ENCODE data around the gene WIPF3. TPM values are rescaled to one million over a fixed set of nuclear protein-coding genes. Genes with fewer than 3 reads are reported as not detected.

The WIPF3 gene
- total RNA-seq, 1 donor from 2014 or later, result 0.37 TPM

- DNase-seq, result peak; percentile 29
- TF ChIP-seq CTCF (IDR thresholded peaks at IDR 0.05; ENCODE audit: partially characterized antibody, unreplicated experiment), result peak; percentile 70
- H3K36me3 Mint-ChIP-seq (ENCODE audit: unreplicated experiment), result no peaks in the 10 kb centered on the region
- peaks cover 7% of the 10 kb centered on the region for H3K27me3 Mint-ChIP-seq (ENCODE audit: unreplicated experiment)
- H3K27ac Mint-ChIP-seq (ENCODE audit: unreplicated experiment), result no peak overlapping the region
- H3K4me3 Mint-ChIP-seq (ENCODE audit: unreplicated experiment), result no peak overlapping the region
- peaks cover 2% of the 10 kb centered on the region for H3K9me3 Mint-ChIP-seq (ENCODE audit: unreplicated experiment)
- H3K4me1 Mint-ChIP-seq (ENCODE audit: low read depth, unreplicated experiment), result peaks cover 4% of the 10 kb centered on the region
Measured at GRCh38 chr7:29878081-29878688, 71.9 kb downstream of the WIPF3 start.

- H3K36me3 Mint-ChIP-seq (ENCODE audit: unreplicated experiment), result no peaks in the 10 kb centered on the region
- TF ChIP-seq CTCF (IDR thresholded peaks at IDR 0.05; ENCODE audit: partially characterized antibody, unreplicated experiment), result no peak
- H3K27ac Mint-ChIP-seq (ENCODE audit: unreplicated experiment), result no peak overlapping the region
- H3K4me1 Mint-ChIP-seq (ENCODE audit: low read depth, unreplicated experiment), result peaks cover 4% of the 10 kb centered on the region
- H3K4me3 Mint-ChIP-seq (ENCODE audit: unreplicated experiment), result no peak overlapping the region
- H3K27me3 Mint-ChIP-seq (ENCODE audit: unreplicated experiment), result peaks cover 9% of the 10 kb centered on the region
- no peak for DNase-seq
- H3K9me3 Mint-ChIP-seq (ENCODE audit: unreplicated experiment), result peaks cover 2% of the 10 kb centered on the region
Measured at GRCh38 chr7:29879609-29880008, 73.3 kb downstream of the WIPF3 start.

GRCh38 chr7:29881724-29882123 is 75.4 kb downstream of the WIPF3 start:
- no peak overlapping the region for H3K27ac Mint-ChIP-seq (ENCODE audit: unreplicated experiment)
- TF ChIP-seq CTCF (IDR thresholded peaks at IDR 0.05; ENCODE audit: partially characterized antibody, unreplicated experiment), result no peak
- H3K4me3 Mint-ChIP-seq (ENCODE audit: unreplicated experiment), result no peak overlapping the region
- no peak for DNase-seq
- no peaks in the 10 kb centered on the region for H3K36me3 Mint-ChIP-seq (ENCODE audit: unreplicated experiment)
- peaks cover 4% of the 10 kb centered on the region for H3K4me1 Mint-ChIP-seq (ENCODE audit: low read depth, unreplicated experiment)
- H3K9me3 Mint-ChIP-seq (ENCODE audit: unreplicated experiment), result peaks cover 2% of the 10 kb centered on the region
- peaks cover 10% of the 10 kb centered on the region for H3K27me3 Mint-ChIP-seq (ENCODE audit: unreplicated experiment)

GRCh38 chr7:29882481-29882880 is 76.2 kb downstream of the WIPF3 start:
- Mint-ChIP-seq H3K36me3 (ENCODE audit: unreplicated experiment) (no peaks in the 10 kb centered on the region), H3K9me3 (ENCODE audit: unreplicated experiment) (peaks cover 2% of the 10 kb centered on the region), H3K27ac (ENCODE audit: unreplicated experiment) (no peak overlapping the region), H3K27me3 (ENCODE audit: unreplicated experiment) (peaks cover 13% of the 10 kb centered on the region), H3K4me1 (ENCODE audit: low read depth, unreplicated experiment) (peaks cover 4% of the 10 kb centered on the region), H3K4me3 (ENCODE audit: unreplicated experiment) (no peak overlapping the region)
- no peak for TF ChIP-seq CTCF (IDR thresholded peaks at IDR 0.05; ENCODE audit: partially characterized antibody, unreplicated experiment)
- no peak for DNase-seq

- H3K36me3 Mint-ChIP-seq (ENCODE audit: unreplicated experiment), result peaks cover 6% of the 10 kb centered on the region
- H3K27me3 Mint-ChIP-seq (ENCODE audit: unreplicated experiment), result peaks cover 13% of the 10 kb centered on the region
- H3K4me1 Mint-ChIP-seq (ENCODE audit: low read depth, unreplicated experiment), result peaks cover 4% of the 10 kb centered on the region
- DNase-seq, result peak; percentile 31
- peak overlapping the region; percentile 55 for H3K4me3 Mint-ChIP-seq (ENCODE audit: unreplicated experiment)
- H3K9me3 Mint-ChIP-seq (ENCODE audit: unreplicated experiment), result peaks cover 2% of the 10 kb centered on the region
- no peak overlapping the region for H3K27ac Mint-ChIP-seq (ENCODE audit: unreplicated experiment)
- TF ChIP-seq CTCF (IDR thresholded peaks at IDR 0.05; ENCODE audit: partially characterized antibody, unreplicated experiment), result no peak
Measured at GRCh38 chr7:29883462-29884398, 77.4 kb downstream of the WIPF3 start.
